CD4-positive, alpha-beta T cell treated with Interleukin-6 at 100 ng/mL for 8 hours (primary cell): ENCODE measurements around the gene KDM4B.

ENCODE experiments used
- DNase-seq: peaks from one replicate; pipeline ENCODE4 v3.0.0-alpha.2; 2020; ENCODE audit warnings: mixed read lengths, low spot score

KDM4B gene

DNA sequence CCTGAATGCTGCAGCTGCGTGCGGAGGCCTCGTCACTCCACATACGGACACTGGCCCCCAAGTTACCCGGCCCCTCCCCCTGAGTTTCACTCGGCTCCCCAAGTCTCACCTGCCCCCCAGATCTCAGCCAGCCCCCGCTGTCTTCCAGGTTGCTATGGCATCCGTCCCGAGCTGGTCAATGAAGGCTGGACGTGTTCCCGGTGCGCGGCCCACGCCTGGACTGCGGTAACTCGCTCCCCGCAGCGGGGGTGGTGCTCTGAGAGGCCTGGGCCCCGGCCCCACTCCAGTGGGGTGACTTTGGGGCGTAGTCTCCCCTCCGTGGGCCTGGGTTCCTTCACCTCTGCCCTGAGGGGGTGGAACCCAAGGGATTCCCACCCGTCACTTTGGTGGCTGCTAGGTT, 168.2 kb downstream of the KDM4B start:
- DNase-seq, result no peak

DNA sequence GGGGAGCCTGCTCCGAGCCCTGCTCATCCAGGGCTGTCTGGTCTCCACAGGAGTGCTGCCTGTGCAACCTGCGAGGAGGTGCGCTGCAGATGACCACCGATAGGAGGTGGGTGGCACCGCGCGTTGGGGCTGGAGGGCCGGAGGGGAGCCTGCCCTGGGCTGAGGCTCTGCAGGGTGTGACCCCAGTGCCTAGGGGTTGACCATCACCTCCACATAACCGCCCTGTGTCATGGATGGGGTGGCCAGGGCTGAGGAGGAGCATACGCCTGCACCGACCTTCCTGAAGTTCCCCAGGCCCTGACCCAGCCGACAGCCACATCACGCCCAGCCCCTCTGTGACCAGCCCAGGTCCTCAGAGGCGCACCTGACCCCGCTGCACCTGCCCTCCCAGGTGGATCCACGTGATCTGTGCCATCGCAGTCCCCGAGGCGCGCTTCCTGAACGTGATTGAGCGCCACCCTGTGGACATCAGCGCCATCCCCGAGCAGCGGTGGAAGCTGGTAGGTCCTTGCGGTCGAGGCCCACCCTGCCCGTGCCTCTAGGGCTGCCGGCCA, 168.7 kb downstream of the KDM4B start:
- DNase-seq, result no peak

DNA sequence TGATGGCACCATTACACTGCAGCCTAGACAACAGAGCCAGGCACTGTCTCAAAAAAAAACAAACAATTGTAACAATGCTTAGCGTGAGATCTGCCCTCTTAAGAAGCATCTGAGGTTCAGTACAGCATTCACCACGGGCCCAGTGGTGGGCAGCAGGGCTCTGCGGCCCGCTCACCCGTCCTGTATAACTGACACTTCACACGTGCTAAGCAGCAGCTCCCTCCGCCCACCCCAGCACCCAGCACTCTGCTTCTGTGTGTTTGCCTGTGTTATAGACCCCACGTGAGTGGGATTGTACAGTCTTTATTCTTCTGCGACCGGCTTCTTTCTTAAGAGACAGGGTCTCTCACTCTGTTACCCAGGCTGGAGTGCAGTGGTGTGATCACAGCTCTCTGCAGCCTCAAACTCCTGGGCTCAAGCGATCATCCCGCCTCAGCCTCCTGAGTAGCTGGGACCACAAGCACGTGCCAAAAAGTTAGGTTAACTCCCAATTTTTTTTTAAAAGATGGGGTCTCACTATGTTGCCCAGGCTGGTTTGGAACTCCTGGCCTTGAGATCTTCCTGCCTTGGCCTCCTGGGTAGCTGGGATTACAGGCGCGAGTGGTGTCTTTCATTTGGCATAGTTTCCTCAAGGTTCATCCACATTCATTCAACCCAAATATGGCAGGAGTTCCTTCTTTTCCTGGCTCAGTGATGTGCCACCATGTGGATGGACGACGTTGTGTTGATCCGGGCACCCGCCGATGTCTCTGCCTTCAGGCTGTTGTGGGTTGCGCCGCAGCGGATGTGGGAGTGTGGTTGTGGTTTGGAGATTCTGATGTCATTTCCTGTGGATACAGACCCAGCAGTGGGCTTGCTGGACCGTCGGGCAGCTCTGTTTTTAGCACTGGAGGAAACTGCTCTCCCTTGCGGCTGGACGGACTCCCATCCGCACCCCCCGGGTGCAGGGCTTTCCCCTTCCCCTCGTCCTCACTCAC, 170.0 kb downstream of the KDM4B start:
- peak; percentile 74 for DNase-seq

DNA sequence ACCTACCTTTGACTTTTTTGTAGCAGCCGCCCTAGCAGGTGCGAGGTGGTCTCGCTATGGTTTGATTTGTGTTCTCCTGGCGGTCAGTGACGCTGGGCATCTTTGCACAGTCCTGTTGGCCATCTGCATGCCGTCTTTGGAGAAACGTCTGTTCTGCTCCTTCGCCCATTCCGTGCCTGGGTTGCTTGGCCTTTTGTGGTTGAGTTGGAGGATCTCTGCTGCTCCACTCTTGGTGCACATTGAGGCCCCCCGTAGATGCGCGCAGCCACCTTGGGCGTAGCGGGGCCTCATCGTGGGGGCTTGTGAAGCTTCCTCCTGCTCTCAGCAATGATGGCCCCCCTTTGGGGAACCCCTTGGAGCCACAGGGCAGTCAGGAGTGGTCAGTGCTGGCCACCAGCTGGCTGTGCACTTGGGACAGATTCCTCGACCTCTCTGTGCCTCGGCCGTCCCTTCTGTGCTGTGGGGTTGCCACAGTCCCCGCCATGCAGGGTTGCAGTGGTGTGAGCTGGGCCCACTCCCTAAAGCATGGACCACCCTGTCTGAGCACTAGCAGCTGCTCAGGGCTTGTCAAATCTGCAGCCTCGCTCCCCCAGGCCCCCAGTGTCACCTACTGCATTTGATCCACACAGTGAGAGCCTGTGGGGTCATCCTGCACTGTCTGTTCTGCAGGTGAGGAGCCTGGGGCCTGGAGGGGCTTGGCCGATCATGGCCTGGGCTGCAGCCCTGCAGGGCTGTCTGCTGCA, 170.8 kb downstream of the KDM4B start:
- DNase-seq, result no peak

DNA sequence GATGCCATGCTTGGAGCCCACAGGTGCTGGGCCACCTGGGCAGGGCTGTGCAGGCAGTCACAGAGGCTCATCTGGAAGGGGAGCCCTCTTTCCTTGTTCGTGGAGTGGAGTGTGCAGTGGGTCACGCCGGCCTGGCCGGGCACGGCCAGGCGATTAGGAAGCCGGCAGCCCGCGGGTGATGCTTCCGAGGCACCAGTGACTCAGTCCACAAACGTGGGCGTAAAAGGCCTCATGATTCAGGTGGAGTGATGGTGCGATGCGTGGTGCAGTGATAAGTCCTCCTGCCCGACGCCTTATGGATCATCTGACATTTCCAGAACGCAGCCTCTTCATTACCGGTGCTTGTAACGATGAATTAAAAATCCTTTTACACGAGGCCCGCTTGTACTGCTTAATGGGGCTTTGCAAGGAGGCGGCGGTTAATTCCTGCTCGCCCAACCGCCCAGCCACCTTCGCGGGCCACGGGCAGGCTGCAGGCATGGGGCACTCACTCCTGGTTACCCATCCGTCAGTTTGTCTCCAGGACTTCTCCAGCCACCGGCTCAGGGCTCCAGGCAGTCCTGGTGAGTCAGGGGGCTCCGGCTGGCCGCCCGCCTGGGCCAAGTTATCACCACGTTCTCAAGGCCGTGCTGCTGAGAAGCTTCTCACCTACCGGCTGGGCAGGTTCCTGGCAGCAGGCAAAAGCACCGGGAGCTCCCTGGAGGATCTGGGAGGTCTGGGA, 172.4 kb downstream of the KDM4B start:
- no peak for DNase-seq

DNA sequence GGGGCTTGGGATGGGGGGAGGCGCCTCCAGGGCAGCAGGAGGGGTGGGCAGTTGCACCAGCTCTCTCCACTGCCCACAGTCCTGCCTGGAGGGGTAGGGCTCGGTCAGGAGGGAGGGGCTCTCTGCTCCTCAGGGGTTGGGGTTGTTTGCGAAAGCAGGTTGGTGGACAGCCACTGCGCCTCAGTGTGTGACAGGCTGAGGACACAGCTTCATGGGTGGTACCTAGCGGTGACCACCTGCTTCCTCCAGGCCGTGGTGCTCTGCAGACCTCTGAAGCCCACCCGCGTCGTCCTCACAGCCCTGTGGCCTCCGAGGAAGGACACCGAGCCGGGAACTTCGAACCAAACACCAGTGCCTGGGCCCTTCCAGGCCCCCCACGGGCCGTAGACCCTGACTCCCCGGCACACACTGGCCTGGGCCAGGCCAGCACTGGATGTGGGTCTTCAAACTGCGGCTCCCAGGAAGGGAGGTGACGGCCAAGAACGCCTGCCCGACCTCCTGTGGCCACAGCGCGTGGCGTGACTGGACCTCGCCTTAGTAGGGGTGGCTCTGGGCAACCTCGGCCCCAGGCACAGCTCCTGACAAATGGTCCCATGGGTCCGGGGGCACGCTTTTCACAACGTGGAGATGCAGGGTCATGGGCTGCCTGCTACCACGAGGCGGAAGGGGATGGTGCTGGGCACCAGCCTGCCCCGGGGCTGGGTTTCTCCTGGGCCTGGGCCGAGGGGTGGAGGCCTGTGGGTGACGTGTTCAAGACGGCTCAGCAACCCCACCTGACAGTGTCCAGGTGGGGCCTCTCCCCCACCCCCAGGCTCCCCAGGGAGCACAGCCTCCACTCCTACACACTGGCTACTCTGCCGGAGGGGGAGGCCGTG, 173.2 kb downstream of the KDM4B start:
- no peak for DNase-seq

DNA sequence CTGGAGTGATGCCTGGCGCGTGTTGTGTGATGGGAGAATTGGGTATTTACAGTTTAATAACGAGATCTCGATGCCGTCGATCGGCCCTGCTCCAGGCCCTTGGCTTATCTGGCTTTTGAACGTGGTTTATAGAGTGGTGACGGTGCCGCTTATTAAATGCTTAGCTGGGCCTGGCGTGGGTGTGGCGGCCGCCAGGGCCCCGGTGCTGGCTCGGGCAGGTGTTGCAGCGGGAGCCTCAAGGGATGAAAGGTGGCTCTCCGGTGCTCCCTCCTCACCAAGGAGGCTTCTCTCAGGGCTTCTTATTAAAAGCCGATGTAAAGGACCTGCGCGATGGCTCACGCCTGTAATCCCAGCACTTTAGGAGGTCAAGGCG, 173.8 kb downstream of the KDM4B start:
- no peak for DNase-seq

DNA sequence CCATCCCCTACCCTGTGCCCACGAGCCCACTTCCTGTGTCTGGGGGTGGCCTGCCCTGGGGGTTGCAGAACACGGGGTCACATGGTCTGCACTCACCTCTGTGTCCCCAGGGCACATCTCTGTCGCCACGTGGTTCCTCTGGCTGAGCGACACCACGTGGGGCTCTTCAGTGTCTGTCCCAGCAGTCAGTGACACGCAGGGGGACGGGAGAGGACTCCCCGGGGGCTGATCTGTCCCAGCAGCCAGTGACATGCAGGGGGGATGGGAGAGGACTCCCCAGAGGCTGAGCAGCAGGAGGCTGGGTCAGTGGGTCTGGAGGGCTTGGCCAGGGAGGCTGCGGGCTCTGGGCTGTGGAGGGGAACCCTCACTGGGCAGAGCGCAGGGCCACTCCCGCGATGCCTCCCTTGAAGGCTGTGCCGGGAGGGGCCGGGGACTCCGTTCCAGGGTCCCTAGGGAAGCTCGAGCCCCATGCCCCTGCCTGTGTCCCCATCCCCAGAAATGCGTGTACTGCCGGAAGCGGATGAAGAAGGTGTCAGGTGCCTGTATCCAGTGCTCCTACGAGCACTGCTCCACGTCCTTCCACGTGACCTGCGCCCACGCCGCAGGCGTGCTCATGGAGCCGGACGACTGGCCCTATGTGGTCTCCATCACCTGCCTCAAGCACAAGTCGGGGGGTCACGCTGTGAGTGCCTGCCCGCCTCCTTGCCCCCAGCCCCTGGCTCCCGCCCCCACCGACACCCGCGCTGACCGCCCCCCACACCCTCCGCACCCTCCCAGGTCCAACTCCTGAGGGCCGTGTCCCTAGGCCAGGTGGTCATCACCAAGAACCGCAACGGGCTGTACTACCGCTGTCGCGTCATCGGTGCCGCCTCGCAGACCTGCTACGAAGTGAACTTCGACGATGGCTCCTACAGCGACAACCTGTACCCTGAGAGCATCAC, 174.8 kb downstream of the KDM4B start:
- no peak for DNase-seq

DNA sequence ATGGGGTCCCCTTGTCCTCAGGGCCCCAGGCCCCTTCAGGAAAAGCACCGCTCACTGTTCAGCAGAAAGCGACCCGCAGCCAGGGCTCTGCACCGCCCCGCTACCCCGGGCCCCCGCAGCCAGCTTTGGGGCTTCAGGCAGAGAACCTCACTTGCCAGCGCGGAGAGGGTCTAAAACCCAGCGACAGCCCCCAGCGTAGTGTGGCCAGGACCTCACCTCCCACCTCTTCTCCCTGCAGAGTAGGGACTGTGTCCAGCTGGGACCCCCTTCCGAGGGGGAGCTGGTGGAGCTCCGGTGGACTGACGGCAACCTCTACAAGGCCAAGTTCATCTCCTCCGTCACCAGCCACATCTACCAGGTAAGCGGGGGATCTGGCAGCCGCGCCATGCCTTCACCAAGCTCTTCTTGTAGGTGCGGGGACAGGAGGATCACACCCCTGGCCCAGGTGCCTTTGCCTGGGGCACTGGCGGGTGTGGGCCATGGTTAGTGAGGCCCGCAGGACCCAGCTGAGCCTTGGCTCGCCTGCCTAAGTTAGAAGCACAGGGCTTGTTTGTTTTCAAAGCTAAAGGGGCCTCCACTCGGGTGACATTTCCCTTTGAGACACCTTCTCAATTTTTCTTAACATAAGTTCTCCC, 175.7 kb downstream of the KDM4B start:
- no peak for DNase-seq

DNA sequence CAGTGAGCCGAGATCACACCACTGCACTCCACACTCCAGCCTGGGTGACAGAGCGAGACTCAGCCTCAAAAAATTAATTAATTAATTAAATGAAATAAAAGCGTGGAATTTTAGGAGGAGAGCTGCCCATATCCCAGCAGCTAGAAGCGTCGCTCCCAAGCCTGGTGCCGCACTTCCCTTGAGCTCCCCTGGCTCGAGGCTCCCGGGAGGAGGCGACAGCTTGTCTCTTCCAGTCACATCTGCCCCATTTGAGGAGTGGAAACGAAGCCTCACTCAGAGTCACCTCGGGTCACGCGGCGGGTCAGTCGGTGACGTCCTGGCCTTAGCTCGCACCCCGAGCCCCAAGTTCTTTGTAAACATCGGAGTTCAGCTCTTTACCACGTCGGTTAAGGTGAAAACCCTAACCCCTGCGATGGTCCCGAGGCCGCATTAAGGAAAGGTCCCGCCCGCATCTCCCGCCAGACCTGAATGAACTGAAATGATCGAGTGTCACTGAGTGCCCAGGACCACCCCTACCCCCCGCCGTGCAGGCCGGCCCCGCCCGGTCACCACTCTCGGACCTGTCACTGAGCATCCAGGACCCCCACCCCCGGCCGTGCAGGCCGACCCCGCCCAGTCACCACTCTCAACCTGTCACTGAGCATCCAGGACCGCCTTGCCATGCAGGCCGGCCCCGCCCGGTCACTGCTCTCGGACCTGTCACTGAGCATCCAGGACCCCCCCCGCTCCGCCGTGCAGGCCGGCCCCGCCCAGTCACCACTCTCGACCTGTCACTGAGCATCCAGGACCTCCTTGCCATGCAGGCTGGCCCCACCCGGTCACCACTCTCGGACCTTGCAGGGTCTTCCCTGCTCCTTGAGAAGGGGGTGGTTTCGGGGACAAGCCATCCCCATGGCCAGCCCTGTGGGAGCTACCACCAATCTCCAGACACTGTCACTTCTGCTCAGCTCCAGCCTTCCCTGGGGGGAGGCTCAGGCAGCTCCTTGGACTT, 176.9 kb downstream of the KDM4B start:
- DNase-seq, result no peak

DNA sequence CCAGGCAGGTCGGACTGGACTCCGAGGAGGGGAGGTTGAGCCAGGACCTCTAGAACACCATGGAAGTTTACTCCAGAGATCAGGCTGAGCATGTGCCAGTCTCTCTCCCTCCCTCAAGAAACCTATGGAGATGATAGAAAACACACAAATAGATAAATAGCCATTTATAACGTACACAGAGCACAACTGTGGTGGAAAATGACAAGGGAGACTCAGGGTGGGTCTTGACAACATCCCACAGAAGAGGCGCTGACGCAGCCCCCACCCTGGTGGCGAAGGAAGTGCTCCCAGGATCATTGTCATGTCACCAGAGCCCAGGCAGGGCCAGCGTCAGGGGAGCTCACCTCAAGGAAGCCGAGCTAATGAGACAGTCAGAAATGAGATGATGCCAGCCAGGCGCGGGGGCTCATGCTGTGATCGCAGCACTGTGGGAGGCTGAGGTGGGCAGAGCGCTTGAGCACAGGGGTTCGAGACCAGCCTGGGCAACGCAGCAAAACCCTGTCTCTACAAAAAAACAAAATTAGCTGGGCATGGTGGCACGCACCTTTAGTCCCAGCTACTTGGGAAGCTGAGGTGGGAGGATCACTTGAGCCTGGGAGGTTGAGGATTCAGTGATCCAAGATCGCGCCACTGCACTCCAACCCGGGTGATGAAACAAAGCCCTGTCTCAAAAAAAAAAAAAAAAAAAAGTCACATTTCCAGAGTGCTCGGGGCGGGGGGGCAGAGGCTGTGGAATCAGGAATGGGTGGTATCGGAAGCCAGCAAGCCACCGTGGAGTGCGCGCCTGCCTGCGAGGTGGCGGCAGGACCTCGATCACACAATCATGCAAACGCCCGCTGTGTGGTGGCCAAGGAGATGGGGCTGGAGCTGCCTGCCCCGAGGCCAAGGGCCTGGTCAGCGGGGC, 178.4 kb downstream of the KDM4B start:
- no peak for DNase-seq

DNA sequence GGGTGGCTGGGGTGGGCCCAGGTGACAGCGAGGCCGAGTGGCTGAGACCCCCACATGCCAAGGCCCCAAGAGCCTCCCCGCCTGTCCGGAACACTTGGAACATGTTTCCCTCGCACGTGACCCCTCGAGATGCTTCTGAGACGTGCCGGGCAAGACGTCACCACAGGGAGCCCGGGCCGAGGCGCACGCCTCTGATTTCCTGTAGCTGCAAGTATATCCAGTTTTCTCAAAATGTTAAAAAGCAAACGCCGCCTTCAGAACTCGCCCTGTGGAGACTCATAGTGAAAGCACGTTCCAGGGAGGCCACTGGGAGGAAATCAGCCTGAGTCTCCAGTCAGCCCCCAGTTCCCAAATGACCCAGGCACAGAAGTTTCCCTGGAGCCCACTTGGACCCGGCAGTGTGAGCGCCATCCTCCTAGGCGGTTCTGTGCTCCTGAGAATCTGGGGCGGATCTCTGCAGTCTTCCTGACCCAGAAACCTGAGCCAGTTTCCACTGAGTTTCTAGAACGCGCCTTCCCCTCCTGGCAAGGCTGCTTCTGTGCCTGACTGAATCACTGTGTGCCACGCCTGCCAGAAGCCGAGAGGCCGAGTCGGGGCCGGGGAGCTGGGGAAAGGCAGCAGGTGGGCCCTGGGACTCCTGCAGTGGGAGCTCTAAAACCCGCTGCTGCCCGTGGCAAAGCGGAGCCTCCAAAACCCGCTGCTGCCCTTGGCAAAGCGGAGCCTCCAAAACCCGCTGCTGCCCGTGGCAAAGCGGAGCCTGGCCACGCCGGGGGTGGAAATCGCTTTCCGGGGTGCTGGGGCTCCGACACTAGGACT, 179.3 kb downstream of the KDM4B start:
- DNase-seq, result no peak

DNA sequence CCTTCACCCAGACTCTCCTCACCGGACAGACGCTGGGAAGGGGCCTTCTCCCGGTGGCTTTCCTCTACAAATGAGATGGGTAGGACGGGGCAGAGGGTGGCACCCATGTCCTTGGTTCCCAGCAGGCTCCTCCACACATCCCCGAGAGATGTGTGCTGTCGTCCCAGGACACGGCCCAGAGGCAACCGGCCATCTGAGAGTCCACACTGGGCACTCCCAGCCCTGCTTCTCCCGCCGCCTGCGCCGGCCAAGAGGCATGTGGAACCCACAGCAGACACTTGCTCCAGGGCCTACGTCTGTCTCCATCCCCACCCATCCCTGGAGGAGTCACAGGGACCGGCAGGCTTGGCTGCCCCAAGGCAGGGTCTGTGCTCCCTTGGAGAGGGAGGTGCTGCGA, 179.9 kb downstream of the KDM4B start:
- DNase-seq, result no peak

DNA sequence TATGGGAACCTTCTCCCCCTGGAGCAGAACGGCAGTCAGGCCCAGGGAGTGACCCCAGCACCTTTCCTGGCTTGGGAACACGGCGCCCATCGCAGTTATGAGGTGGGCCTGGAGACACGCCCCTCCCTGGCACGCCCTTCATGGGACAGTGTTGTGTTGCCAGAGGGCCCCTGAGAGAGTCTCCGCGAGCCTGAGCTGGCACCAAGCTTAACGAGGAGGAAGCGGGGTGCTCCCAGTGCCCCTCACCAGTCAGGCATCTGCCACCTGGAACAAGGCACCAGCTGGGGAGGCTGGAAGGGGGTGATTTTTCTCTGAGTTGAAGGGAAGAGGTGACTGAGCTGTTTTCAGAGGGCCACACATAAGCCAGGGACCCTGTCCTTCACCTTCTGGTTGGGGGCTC, 180.6 kb downstream of the KDM4B start:
- DNase-seq, result no peak

DNA sequence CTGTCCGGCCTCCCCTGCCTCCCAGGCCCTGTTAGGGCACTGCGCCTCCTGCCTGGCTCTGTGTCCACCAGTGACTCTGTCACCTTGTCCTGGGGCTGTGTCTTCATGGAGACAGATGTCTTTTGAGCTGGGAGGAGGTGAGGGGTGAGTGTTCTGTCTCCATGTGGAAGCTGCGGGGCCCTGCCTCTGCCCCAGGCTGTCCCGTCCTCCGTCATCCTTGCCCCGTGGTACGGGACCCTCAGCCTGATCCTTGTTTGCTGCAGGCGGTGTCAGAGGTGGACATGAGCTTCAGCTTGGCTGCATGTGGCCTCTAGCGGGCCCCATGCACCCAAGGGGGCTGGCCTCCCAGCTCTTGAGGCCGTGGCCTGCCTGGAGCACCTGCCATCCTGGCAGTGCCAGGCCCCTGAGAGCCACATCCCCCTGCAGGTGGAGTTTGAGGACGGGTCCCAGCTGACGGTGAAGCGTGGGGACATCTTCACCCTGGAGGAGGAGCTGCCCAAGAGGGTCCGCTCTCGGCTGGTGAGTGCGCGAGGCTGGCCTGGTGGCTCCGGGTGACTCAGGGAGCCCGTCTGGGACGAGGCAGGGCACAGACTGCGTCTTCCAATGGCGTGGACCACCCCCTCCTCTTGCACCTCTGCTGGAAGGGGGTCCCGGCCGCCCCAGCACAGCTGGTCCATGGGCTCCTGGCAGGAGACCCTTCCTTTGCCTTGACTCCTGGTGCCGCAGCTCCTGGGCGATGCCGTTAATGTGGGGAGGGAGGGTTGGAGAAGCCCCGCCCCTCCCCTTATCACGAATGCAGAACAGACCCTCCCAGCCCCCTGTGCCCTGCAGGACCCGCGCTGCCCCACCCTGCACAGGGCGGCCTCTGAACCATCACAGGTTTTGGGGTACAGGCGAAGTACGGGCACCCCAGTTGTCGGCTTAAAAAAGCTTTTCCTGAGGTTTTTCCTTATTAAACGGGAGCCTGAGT, 181.3 kb downstream of the KDM4B start:
- DNase-seq, result no peak
